HCT116 (cell line): ENCODE measurements around the gene MUTYH.

Source experiments
- RAD21 ChIP-seq: IDR thresholded peaks from 2 replicates; pipeline ENCODE4 v1.6.1; 2012; ENCODE audit warnings: low read depth, mild to moderate bottlenecking
- SIN3A ChIP-seq: IDR thresholded peaks from 2 replicates; pipeline ENCODE4 v1.6.1; 2012; ENCODE audit warnings: low read depth
- TCF7L2 ChIP-seq: IDR thresholded peaks from 2 replicates; pipeline ENCODE4 v1.7.0; 2011; ENCODE audit warnings: borderline replicate concordance, inconsistent platforms; ENCODE audit not compliant: insufficient read depth, insufficient read length; ENCODE audit errors: extremely low read depth

DNA sequence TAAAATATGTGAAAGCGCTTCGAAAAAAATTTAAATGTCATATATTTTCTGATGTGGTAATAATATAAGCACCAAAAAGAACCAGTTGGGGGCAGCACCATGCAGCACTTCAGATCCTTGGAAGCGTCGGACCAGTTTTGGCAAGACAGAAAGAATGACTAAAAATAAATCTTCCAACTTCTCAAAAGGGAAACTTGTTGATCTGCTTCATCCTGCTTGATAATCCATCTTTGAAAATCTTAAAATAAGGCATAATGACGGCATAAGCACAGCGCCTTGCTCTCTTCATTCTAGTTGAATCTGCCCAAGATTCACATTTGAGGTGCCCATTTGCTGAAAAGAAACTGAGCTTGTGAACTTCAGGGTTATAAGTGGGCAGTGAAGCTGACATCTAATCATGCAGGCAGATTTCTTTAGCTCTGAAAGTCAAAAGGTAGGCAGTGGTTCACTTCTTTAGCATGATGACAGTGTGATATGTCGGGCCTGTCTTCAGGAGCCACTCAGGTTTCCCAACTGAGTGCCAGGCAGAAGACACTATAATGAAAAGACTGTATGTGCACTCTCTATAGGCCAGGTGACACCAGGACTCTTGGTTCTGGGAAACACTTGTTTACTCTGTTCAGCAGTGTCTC, 19.8 kb upstream of the MUTYH start:
- TF ChIP-seq SIN3A (no peak), RAD21 (peak; percentile 85), TCF7L2 (no peak)
